T1000 (cell line): Measurements from ENCODE around the gene USP30.

ENCODE experiments used
- DNase-seq: peaks from one replicate; lab custom pipeline; 2025; ENCODE audit warnings: mixed read lengths; lab: John Stamatoyannopoulos, UW

Gene USP30

GRCh38 chr12:109127533-109128242 is 75.3 kb downstream of the USP30 start:
- DNase-seq, result no peak

GRCh38 chr12:109130297-109131153 is 78.1 kb downstream of the USP30 start:
- no peak for DNase-seq

- DNase-seq, result no peak
Observed at GRCh38 chr12:109131154-109132050, 79.0 kb downstream of the USP30 start.

GRCh38 chr12:109134186-109134917 is 82.0 kb downstream of the USP30 start:
- no peak for DNase-seq

GRCh38 chr12:109137055-109137454 is 84.7 kb downstream of the USP30 start:
- no peak for DNase-seq
